Erythroblast (primary cell): ENCODE results near the gene BSN.

ENCODE experiments used
- GATA1 ChIP-seq: IDR thresholded peaks from 2 replicates; pipeline ENCODE4 v1.6.1; 2011; ENCODE audit warnings: low read depth, mild to moderate bottlenecking, control low read depth, low read length, moderate library complexity
- POLR2A ChIP-seq: IDR thresholded peaks from 2 replicates; pipeline ENCODE4 v1.6.1; 2011; ENCODE audit warnings: mild to moderate bottlenecking, low read length

DNA sequence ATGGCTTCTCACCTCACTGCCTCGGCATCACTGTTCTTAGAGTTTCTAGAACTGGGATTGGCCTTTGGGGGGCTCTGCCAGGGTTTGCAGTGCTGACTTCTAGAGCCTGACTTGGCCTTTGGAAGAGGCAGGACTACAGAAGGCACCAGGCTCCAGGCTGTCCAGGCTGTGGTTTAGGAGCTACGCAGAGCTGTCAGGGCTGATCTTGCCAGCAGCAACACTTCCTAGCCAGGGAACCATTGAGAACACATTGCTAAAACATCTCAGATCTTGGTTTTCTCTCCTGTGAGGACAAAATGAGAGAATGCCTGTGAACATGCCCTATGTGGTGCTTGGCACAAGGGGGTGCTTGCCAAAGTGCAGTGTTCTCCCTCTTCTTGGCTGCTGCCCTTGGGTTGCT, 85.3 kb downstream of the BSN start:
- TF ChIP-seq POLR2A = no peak
- no peak for TF ChIP-seq GATA1
